Measurements from ENCODE around the gene RELN.

RELN gene

DNA sequence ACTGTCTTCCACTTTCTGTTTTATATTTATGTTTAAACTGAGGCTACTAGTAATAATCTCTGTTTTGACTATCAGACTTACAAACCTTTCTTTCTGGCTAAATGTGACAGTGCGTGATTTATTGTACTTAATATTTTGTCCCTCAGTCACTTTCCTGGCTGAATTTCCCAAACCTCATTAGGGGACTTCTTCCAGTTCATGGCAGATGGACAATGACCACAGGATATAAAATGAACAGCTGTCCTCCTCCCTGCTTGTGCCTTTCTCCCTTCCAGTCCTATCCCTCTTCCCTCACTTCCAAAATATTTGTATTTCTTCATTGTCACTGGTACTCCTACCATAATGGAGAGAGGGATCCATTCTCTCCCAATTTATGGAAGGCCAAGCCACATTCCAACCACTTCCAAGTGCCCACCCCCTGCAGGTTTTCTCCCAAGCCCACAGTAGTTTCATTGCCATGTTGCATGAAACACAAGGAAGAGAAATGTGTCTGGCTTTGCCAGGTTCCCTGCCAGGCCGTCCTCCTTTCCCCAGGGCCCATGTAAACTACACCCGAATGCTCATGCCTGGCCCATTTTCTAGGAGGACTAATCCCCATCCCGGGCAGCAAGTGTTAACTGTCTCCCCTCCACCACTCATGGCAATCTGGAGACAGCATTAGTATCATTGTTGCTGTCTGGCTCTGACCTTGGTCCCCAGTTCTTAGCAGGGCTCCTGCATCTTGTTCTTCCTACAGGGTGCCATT lies 273.9 kb downstream of the RELN start:
- DNase-seq (ENCODE audit: low spot score), result no peak

GRCh38 chr7:103714376-103714927 lies 275.0 kb downstream of the RELN start:
- no peak for DNase-seq (ENCODE audit: low spot score)

- no peak for DNase-seq (ENCODE audit: low spot score)
Observed at GRCh38 chr7:103712991-103713778, 276.3 kb downstream of the RELN start.

GRCh38 chr7:103711413-103711812 lies 278.0 kb downstream of the RELN start:
- DNase-seq (ENCODE audit: low spot score), result no peak

DNA sequence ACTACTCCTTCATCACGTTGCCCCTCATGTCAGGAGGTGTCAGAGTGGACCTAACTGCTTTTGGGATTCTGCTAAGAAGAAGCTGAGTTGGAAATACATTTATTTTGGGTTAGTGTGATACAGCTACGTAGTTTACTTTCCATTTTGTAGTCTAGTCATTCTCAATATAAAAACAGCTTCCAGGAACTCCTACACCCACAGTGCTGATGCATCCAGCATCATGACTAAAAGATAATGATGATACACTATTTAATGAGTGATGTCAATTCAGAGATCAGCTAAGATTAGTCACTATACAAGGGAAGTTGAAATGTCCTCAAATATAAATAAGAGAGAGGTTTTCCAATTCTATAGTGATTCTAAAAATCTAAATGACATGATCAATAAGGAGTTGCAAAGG lies 279.2 kb downstream of the RELN start:
- no peak for DNase-seq (ENCODE audit: low spot score)

GRCh38 chr7:103706805-103707204 lies 282.7 kb downstream of the RELN start:
- no peak for DNase-seq (ENCODE audit: low spot score)

- no peak for DNase-seq (ENCODE audit: low spot score)
Observed at GRCh38 chr7:103705542-103705941, 283.9 kb downstream of the RELN start.

GRCh38 chr7:103704701-103705100 lies 284.8 kb downstream of the RELN start:
- no peak for DNase-seq (ENCODE audit: low spot score)

DNA sequence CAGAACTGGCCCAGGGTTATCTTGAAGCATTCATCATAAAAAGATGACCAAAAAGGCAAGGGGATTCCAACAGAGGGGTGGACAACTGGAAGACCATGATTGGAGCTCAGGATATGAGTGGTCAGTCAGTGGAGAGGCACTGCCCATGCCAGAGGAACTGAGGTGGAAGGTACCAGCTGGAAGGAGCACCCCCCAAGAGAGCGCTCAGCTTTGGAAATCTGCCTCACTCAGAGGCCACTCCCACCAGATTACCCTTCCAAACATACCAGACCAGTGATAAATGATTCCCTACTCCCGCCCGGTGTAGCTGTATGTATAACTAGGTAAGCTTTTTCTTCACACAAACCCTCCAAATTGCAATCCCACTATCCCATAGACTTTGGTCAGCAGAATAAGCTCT lies 286.5 kb downstream of the RELN start:
- no peak for DNase-seq (ENCODE audit: low spot score)

- no peak for DNase-seq (ENCODE audit: low spot score)
Observed at GRCh38 chr7:103702454-103702853, 287.0 kb downstream of the RELN start.

DNA sequence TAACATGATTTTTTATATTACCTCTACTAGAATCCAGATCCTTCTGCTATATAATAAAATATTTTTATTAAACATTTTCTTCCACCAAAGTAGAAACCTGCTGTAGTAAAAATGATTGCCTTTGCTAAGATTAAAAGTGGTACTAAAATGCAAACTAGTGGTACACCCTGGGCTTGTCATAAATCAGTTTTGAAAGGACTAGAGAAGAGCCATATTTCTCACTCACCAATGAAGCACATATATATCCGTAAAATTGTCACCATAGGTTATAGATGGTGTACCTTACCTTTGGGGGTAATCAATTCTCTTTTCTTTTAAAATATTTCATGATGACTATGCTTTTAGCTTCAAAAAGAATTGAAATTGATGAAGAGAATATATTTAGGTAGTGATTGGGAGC lies 290.4 kb downstream of the RELN start:
- DNase-seq (ENCODE audit: low spot score), result no peak

DNA sequence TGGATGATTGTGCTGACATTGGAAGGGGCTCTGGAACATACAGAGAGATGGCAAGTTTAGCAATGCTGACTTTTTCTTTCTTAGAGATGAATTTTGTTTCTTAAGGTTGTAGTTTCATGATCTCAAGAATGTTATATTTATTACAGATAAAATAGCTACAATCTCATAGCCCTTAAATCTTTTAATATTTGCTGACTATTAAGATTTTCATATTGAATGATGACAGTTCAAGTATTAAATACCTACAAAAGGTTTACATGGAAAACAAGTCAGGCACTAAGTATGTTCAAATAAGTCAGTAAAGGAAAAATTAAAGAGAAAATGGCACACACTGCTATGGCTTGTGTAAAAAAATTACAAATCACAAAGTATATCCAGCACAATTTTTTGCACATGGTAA lies 291.4 kb downstream of the RELN start:
- DNase-seq (ENCODE audit: low spot score), result no peak

- DNase-seq (ENCODE audit: low spot score), result no peak
Observed at GRCh38 chr7:103695521-103695920, 293.9 kb downstream of the RELN start.

GRCh38 chr7:103694304-103694703 lies 295.2 kb downstream of the RELN start:
- DNase-seq (ENCODE audit: low spot score), result no peak

DNA sequence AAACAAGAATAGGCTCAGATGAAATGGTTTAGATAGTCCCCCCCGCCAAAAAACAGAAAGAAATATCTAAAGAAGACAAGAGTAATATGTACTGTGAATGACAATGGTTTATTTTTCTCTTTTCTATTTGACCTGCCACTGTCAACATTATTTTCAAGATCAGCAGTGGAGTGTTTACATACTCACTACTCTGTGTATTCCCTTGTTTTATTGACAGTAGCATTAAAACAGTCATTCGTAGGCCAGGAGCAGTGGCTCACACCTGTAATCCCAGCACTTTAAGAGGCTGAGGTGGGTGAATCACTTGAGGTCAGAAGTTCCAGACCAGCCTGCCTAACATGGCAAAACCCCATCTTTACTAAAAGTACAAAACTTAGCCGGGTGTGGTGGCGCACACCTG lies 298.2 kb downstream of the RELN start:
- DNase-seq (ENCODE audit: low spot score), result no peak

DNA sequence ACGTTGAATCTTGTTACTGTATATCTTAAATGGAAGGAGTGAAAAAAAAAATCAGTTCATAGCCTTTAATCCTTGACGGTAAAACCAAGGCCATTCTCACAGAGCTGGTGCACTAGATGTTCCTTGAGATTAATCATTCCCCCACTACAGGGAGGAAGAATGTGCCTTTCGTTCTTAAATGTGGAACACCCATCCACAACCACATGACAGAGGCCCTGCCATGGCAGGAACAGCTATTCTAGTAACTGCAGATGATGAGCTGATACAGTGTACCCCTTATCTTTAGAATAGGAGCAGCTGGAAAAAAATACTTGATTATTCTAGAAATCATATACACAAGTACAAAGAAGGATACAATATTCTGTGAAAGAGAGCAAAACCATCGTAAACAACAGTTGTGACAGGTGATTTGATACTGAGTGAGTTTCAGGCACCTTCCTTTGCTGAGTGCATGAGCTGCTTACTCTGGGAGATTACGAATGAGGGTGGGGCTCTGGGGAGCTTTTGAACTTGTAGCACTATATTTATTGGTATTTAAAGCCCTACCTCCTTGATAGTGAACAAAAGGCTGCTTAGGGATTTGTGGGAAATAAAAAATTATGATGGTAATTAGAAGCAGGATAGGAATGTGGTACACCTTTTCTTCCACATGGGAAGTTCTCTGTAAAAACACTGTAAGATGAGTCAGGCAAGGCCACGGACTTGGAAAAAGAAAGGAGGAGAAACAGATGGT lies 299.1 kb downstream of the RELN start:
- DNase-seq (ENCODE audit: low spot score), result no peak

DNA sequence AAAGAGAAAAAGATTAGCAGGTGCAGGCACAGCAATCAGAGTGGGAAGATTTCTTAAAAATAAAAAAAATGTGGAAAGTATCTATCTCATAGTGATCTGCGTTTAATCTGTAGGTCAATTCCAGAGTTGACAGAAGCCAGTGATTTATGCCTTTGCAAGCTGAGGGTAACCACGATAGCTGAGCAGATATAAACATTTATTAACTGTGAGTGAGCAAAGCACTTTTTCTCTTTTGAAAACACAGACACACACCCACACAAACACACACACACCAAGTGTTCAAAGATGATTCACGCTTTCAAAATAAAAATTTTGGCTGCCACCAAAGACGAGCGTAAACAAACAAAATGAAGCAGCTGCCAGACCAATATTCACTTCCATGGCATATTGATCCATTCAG lies 300.2 kb downstream of the RELN start:
- no peak for DNase-seq (ENCODE audit: low spot score)

GRCh38 chr7:103687951-103688350 lies 301.5 kb downstream of the RELN start:
- DNase-seq (ENCODE audit: low spot score), result no peak

DNA sequence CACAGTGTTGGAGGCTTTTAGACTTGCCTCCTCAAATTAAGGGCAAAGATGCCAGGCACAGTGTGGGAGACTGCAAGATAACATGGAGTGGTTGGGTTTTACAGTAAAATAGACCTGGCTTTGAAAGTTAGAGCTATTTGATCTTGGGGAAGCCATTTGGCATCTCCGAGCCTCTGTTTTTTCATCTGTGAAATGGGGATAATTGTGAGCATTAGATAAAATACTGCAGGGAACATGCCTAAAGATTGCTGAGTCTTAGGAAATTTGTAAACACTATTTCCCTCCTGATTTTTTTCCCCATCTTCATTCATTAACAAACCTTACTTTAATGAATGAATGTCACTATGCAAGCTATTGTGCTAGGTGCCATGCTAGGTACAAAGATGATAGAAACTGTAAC lies 302.2 kb downstream of the RELN start:
- DNase-seq (ENCODE audit: low spot score), result no peak

GRCh38 chr7:103686763-103687162 lies 302.7 kb downstream of the RELN start:
- no peak for DNase-seq (ENCODE audit: low spot score)

GRCh38 chr7:103686064-103686463 lies 303.4 kb downstream of the RELN start:
- no peak for DNase-seq (ENCODE audit: low spot score)

GRCh38 chr7:103685646-103686045 lies 303.8 kb downstream of the RELN start:
- DNase-seq (ENCODE audit: low spot score), result no peak

GRCh38 chr7:103683348-103683747 lies 306.1 kb downstream of the RELN start:
- DNase-seq (ENCODE audit: low spot score), result no peak

All from Ammon's horn (tissue), 1 donor.